ENCODE results near the gene SLC27A5.
"Not testable (repeated sequence)": the region's sequence is repeated elsewhere in the genome, so short reads cannot be mapped to it uniquely, and the experiment has no call there.

Gene SLC27A5

DNA sequence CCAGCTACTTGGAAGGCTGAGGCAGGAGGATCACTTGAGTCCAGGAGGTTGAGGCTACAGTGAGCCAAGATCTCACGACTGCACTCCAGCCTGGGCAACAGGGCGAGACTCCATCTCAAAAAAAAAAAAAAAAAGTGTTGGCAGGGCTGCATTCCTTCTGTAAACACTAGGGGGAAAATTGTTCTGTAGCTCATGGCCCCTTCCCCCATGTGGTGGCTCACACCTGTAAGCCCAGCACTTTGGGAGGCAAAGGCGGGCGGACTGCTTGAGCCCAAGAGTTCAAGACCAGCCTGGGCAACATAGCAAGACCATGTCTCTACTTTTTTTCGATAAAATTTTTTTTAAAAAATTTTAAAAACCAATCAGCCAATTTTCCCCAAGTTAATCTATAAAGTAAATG is 27.4 kb downstream of the SLC27A5 start:
- DNase-seq (ENCODE audit: low read depth, low spot score); H3K4me3 ChIP-seq (ENCODE audit: low read depth, low read length); in situ Hi-C loops (cut with HindIII; ENCODE audit: low sequenced_read_pairs): not testable (repeated sequence)
- TF ChIP-seq, protein P1, sequence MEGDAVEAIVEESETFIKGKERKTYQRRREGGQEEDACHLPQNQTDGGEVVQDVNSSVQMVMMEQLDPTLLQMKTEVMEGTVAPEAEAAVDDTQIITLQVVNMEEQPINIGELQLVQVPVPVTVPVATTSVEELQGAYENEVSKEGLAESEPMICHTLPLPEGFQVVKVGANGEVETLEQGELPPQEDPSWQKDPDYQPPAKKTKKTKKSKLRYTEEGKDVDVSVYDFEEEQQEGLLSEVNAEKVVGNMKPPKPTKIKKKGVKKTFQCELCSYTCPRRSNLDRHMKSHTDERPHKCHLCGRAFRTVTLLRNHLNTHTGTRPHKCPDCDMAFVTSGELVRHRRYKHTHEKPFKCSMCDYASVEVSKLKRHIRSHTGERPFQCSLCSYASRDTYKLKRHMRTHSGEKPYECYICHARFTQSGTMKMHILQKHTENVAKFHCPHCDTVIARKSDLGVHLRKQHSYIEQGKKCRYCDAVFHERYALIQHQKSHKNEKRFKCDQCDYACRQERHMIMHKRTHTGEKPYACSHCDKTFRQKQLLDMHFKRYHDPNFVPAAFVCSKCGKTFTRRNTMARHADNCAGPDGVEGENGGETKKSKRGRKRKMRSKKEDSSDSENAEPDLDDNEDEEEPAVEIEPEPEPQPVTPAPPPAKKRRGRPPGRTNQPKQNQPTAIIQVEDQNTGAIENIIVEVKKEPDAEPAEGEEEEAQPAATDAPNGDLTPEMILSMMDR (IDR thresholded peaks at IDR 0.05; ENCODE audit: low read depth, low read length): peak; percentile 6

DNA sequence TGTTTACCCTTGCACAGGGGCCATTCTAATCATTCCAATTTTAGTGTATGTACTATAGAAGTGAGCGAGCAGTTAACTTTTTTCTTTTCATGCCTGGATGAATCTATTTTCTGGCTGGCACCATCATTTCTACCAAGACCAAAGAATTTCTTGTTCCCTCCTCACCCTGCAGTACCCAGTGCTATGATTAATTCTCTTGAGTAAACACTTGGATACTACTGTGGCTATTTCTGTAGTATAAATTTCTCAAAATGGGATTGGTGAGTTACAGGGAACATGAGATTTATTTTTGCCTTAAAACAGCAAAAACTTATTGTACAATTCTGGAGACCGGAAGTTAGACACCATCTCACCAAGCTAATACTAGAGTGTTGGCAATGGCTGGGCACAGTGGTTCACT is 28.0 kb downstream of the SLC27A5 start:
- in situ Hi-C loops (cut with HindIII; ENCODE audit: low sequenced_read_pairs): no loop called here
- DNase-seq (ENCODE audit: low read depth, low spot score): no peak
- no peak overlapping the region for H3K4me3 ChIP-seq (ENCODE audit: low read depth, low read length)
- TF ChIP-seq, protein P1 (IDR thresholded peaks at IDR 0.05; ENCODE audit: low read depth, low read length): no peak

DNA sequence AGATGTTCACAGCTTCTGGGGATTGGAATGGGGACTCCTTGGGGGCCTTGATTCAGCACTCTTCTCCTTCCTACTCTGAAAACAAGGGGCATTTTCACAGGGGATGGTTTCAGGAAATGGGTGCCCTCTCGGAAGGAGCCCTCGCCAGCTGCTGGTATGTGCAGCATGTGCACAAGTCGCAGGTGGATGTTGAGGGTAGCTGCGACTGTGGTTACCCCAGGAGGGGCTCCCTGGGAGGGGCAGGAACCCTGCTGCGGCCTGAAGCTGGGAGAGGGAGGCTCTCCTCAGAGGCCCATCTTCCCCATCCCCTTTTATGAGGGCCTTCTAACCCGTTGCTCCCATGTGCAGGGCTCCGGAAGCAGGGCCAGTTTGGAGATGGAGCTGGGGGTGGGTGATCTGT is 29.4 kb downstream of the SLC27A5 start:
- H3K4me3 ChIP-seq (ENCODE audit: low read depth, low read length): no peak overlapping the region
- in situ Hi-C loops (cut with HindIII; ENCODE audit: low sequenced_read_pairs): no loop called here
- no peak for DNase-seq (ENCODE audit: low read depth, low spot score)
- TF ChIP-seq, protein P1 (IDR thresholded peaks at IDR 0.05; ENCODE audit: low read depth, low read length): no peak

DNA sequence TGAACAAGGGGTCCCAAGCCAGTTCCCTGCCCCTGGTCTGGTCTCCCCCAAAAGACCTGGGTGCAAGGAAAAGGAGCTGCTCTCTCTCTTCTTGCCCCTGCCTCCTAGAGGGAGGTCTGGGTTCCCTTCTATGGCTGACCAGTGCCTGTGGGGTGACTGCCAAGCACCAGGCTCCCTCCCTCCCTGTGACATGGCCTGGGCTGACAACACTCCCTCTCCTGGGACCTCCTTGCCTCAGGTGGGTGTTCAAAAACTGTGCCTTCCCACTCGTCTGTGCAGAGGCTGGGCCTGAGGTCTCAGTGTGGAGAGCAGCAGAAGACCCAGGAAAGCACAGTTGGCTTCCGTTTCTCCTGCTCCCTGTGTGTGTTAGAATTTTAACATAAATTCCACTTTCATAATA is 31.0 kb downstream of the SLC27A5 start:
- no peak overlapping the region for H3K4me3 ChIP-seq (ENCODE audit: low read depth, low read length)
- no peak for DNase-seq (ENCODE audit: low read depth, low spot score)
- in situ Hi-C loops (cut with HindIII; ENCODE audit: low sequenced_read_pairs): no loop called here
- TF ChIP-seq, protein P1 (IDR thresholded peaks at IDR 0.05; ENCODE audit: low read depth, low read length): no peak

DNA sequence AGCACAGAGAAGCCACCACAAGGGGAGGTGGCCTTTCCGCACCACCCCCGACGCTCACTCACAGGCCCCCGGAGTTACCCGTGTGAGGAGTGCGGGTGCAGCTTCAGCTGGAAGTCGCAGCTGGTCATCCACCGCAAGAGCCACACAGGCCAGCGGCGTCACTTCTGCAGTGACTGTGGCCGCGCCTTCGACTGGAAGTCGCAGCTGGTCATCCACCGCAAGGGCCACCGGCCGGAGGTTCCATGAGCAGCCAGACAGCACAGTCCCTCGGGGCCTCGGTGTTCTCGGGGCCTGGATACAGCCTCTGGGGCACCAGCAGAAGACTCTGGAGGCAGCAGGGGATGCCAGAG is 31.3 kb downstream of the SLC27A5 start:
- DNase-seq (ENCODE audit: low read depth, low spot score): no peak
- in situ Hi-C loops (cut with HindIII; ENCODE audit: low sequenced_read_pairs): no loop called here
- no peak overlapping the region for H3K4me3 ChIP-seq (ENCODE audit: low read depth, low read length)
- TF ChIP-seq, protein P1 (IDR thresholded peaks at IDR 0.05; ENCODE audit: low read depth, low read length): no peak

DNA sequence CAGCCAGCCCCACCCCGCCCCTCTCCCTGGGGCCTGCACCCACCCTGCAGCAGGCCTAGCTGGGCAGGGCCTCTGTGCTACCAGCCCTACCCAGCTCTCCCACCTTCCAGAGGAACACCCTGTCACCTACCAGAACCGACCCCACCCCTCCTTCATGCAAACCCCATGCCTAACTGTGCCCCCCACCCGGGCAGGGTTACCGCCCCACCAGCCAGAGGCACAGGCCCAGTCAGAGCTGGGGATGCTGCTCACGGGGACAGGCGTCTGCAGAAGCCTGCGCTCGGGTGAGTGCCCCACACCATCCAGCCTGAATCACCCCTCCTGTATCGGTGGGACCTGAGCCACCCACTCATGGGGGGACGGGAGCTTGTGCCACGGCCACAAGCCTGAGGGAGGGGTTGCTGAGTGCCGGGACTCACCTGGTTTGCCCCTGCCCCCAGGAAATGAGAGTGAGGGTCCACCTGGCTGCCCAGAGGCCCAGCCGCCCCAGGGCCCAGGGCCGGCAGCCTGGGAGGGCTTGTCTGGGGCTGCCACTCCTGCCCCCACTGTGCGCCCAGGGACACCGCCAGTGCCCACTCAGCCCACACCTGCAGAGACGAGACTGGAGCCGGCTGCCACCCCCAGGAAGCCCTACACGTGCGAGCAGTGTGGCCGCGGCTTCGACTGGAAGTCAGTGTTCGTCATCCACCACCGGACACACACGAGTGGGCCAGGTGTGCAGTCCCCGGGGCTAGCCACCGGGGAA is 31.9 kb downstream of the SLC27A5 start:
- no peak overlapping the region for H3K4me3 ChIP-seq (ENCODE audit: low read depth, low read length)
- DNase-seq (ENCODE audit: low read depth, low spot score): no peak
- in situ Hi-C loops (cut with HindIII; ENCODE audit: low sequenced_read_pairs): no loop called here
- TF ChIP-seq, protein P1 (IDR thresholded peaks at IDR 0.05; ENCODE audit: low read depth, low read length): no peak
